HepG2 (cell line): ENCODE results near the gene GRID1. TPM values are rescaled to one million over a fixed set of nuclear protein-coding genes. Genes with fewer than 3 reads are reported as not detected.

ENCODE experiments used
- CERS6 ChIP-seq: sonication (generic); formaldehyde crosslinking; IDR thresholded peaks from 2 replicates; pipeline ENCODE4 v1.5.0; 2020; ENCODE audit warnings: missing genetic modification reagents
- KDM3A ChIP-seq: IDR thresholded peaks from 2 replicates; pipeline ENCODE4 v1.6.1; 2018; ENCODE audit warnings: low read depth, missing compliant biosample characterization
- RFXAP ChIP-seq: sonication (generic); formaldehyde crosslinking; IDR thresholded peaks from 2 replicates; pipeline ENCODE4 v1.4.0; 2020; ENCODE audit warnings: missing genetic modification reagents, borderline replicate concordance
- SMAD9 ChIP-seq: sonication (generic); formaldehyde crosslinking; IDR thresholded peaks from 2 replicates; pipeline ENCODE4 v1.5.1; 2020; ENCODE audit warnings: mild to moderate bottlenecking, missing genetic modification reagents
- SUZ12 ChIP-seq: fragments of 150-350 bp; IDR thresholded peaks from 2 replicates; pipeline ENCODE4 v1.6.1; 2014; ENCODE audit warnings: low read depth, low read length
- ZFY ChIP-seq: sonication (generic); formaldehyde crosslinking; IDR thresholded peaks from 2 replicates; pipeline ENCODE4 v1.4.0; 2020; ENCODE audit warnings: missing genetic modification reagents
- ZNF124 ChIP-seq: sonication (generic); formaldehyde crosslinking; IDR thresholded peaks from 2 replicates; pipeline ENCODE4 v1.4.0; 2020; ENCODE audit warnings: missing genetic modification reagents
- ZNF274 ChIP-seq: sonication (generic); formaldehyde crosslinking; IDR thresholded peaks from 2 replicates; pipeline ENCODE4 v1.5.1; 2020; ENCODE audit warnings: mild to moderate bottlenecking, missing genetic modification reagents
- ZNF407 ChIP-seq: sonication (generic); formaldehyde crosslinking; IDR thresholded peaks from one replicate; pipeline ENCODE4 v1.5.1; 2020; ENCODE audit warnings: mild to moderate bottlenecking, missing genetic modification reagents; ENCODE audit errors: not compliant biosample characterization
- ZNF616 ChIP-seq: sonication (generic); formaldehyde crosslinking; IDR thresholded peaks from 2 replicates; pipeline ENCODE4 v1.5.0; 2020; ENCODE audit warnings: low read depth, mild to moderate bottlenecking, missing genetic modification reagents
- ZNF746 ChIP-seq: sonication (generic); formaldehyde crosslinking; IDR thresholded peaks from 2 replicates; pipeline ENCODE4 v1.8.0; 2022; ENCODE audit warnings: mild to moderate bottlenecking, missing genetic modification reagents
- polyA plus RNA-seq, 8 experiments: library from polyadenylated mRNA; depleted of rRNA in 3 of 8; stranded (reverse) in 7 of 8; unstranded in 1 of 8; fragments of >200 nt; fragmentation: Illumina TruSeq in 4 of 8; extraction: Trizol in 4 of 8; gene quantifications; 2 replicates each; pipeline versions ENCODE4 v1.2.1 to v1.2.3, GENCODE V29; 2011 to 2016; ENCODE audit warnings: low read depth in 4 of 8, missing spikeins in 1 of 8, mixed read lengths in 1 of 8; ENCODE audit not compliant: insufficient read depth in 1 of 8
- total RNA-seq, 5 experiments: library from RNA; depleted of rRNA; stranded (reverse); fragments of >200 nt; fragmentation: Illumina TruSeq; extraction: Trizol; gene quantifications; 2 replicates each; pipeline ENCODE4 v1.2.3, GENCODE V29; 2016; ENCODE audit warnings: low read depth in 1 of 5

Gene GRID1
- total and polyA plus RNA-seq, 2 of the 13 experiments (the other 11 are each of a cell fraction or from before 2014, with no cell fraction given), result 0.05 TPM; not detected in 1

- TF ChIP-seq SMAD9 (no peak), RFXAP (peak; percentile 27; the same call in 1 of the 2 replicates), ZNF124 (CRISPR knock-in tag) (0 out of 2 replicates have a peak, but pooled peaks have one; percentile 25), ZNF746 (CRISPR knock-in tag) (no peak; the same call in none of the 2 replicates), SUZ12 (no peak), KDM3A (CRISPR knock-in tag) (peak; percentile 63; the same call in 1 of the 2 replicates), ZFY (CRISPR knock-in tag) (peak; percentile 54; the same call in 1 of the 2 replicates), ZNF407 (CRISPR knock-in tag) (no peak), ZNF274 (CRISPR knock-in tag) (peak; percentile 5; the same call in 1 of the 2 replicates), ZNF616 (CRISPR knock-in tag) (0 out of 2 replicates have a peak, but pooled peaks have one; percentile 66), CERS6 (CRISPR knock-in tag) (no peak)
Measured at GRCh38 chr10:86400705-86401587, 34.4 kb upstream of the GRID1 start (continued).
